Sigmoid colon (tissue), 7 donors: ENCODE data around the gene STPG1. TPM values are rescaled to one million over a fixed set of nuclear protein-coding genes. Genes with fewer than 3 reads are reported as not detected.
A peak's percentile ranks its signal among the peaks of the same experiment; 100 is the strongest.

ENCODE experiments used
- DNase-seq: peaks from one replicate; pipeline ENCODE4 v3.0.0-alpha.2; 2019
- H3K27ac ChIP-seq, 4 donors: fragments of 200-600 bp; sonication (generic); one replicate each; pipeline ENCODE4 v1.5.1; 2016 to 2019; ENCODE audit warnings: mild to moderate bottlenecking in 1 of 4
- H3K27me3 ChIP-seq, 3 donors: fragments of 200-600 bp; sonication (generic); one replicate each; pipeline ENCODE4 v1.5.1; 2019; ENCODE audit warnings: mild to moderate bottlenecking in 1 of 3
- H3K36me3 ChIP-seq, 4 donors: fragments of 200-600 bp; sonication (generic); one replicate each; pipeline ENCODE4 v1.5.1; 2016 to 2019
- H3K4me1 ChIP-seq, 4 donors: fragments of 200-600 bp; sonication (generic); one replicate each; pipeline ENCODE4 v1.5.1; 2017 to 2019
- H3K4me3 ChIP-seq, 4 donors: fragments of 200-600 bp; sonication (generic); one replicate each; pipeline ENCODE4 v1.5.1; 2017 to 2019; ENCODE audit warnings: mild to moderate bottlenecking in 2 of 4, moderate library complexity in 1 of 4
- H3K9me3 ChIP-seq, 4 donors: fragments of 200-600 bp in 3 of 4; sonication (generic) in 3 of 4; one replicate each; pipeline versions ENCODE4 v1.5.1 to v1.6.1; 2013 to 2019
- CTCF ChIP-seq, 4 experiments: fragments of 450-650 bp in 3 of 4; fragments of 200-600 bp in 1 of 4; IDR thresholded peaks; one replicate each; pipeline ENCODE4 v1.5.1; 2016 to 2019; ENCODE audit warnings: antibody characterized with exemption in 4 of 4, mild to moderate bottlenecking in 3 of 4, moderate library complexity in 2 of 4
- EP300 ChIP-seq, 4 donors: sonication (generic); formaldehyde crosslinking; IDR thresholded peaks; one replicate each; pipeline ENCODE4 v1.6.1; 2017; ENCODE audit warnings: antibody characterized with exemption in 4 of 4
- POLR2A ChIP-seq, 2 donors: fragments of 450-650 bp; IDR thresholded peaks; one replicate each; pipeline ENCODE4 v1.6.1; 2016; ENCODE audit warnings: antibody characterized with exemption in 2 of 2, mild to moderate bottlenecking in 2 of 2, moderate library complexity in 2 of 2
- POLR2AphosphoS5 ChIP-seq, 4 donors: sonication (generic); formaldehyde crosslinking; IDR thresholded peaks; one replicate each; pipeline ENCODE4 v1.6.1; 2017; ENCODE audit warnings: antibody characterized with exemption in 4 of 4
- WGBS, 2 donors: extraction: QIAGEN DNeasy Blood & Tissue Kit; methylation state at CpG; one replicate each; pipeline ENCODE4 v1.1.7; 2013; 5-methylcytosine and 5-hydroxymethylcytosine counted together
- intact Hi-C: fragments of 100-400 bp; cut with DNase I; formaldehyde crosslinking; loops from one replicate; pipeline ENCODE4 v1.15.1; 2023
- polyA plus RNA-seq, 3 donors: library from polyadenylated mRNA; stranded (reverse); fragments of 200-250 nt; gene quantifications; one replicate each; pipeline ENCODE4 v1.2.3, GENCODE V29; 2013
- total RNA-seq, 4 donors: library from RNA; depleted of rRNA; stranded (reverse); fragments of >200 nt; gene quantifications; one replicate each; pipeline ENCODE4 v1.1.0, GENCODE V29; 2016
- donor health status: healthy with polysubstance abuse.
- donor health status: Bipolar disorder and iron deficiency.
- donor health status: healthy.

Gene STPG1
- total and polyA plus RNA-seq, 7 donors: 2.3 to 12.7 (median 4.6) TPM

- intact Hi-C loops: no loop called here
- no peak overlapping the region for H3K27ac ChIP-seq
- no peaks in the 10 kb centered on the region for H3K9me3 ChIP-seq
- no peaks in the 10 kb centered on the region for H3K4me1 ChIP-seq
- no peak for DNase-seq
- no peaks in the 10 kb centered on the region for H3K27me3 ChIP-seq
- H3K4me3 ChIP-seq: no peak overlapping the region
- WGBS, 2 donors: 79 to 86% methylated on average over 5 of the region's 5 CpGs
- TF ChIP-seq CTCF (IDR thresholded peaks at IDR 0.05): no peak
- H3K36me3 ChIP-seq: peaks cover 0 to 40% (median 8%) of the 10 kb centered on the region in 4 donors
Observed at GRCh38 chr1:24424207-24424606, 10.6 kb upstream of the STPG1 start.

GRCh38 chr1:24421502-24421901 lies 7.9 kb upstream of the STPG1 start:
- no peak for TF ChIP-seq CTCF (IDR thresholded peaks at IDR 0.05)
- TF ChIP-seq POLR2A (IDR thresholded peaks at IDR 0.05): no peak
- TF ChIP-seq POLR2AphosphoS5 (IDR thresholded peaks at IDR 0.05): no peak
- TF ChIP-seq EP300 (IDR thresholded peaks at IDR 0.05): no peak
- intact Hi-C loops: no loop called here
- H3K4me3 ChIP-seq: no peak overlapping the region
- peaks cover 0 to 26% (median 16%) of the 10 kb centered on the region in 4 donors for H3K4me1 ChIP-seq
- H3K36me3 ChIP-seq: peaks cover 0 to 40% (median 9%) of the 10 kb centered on the region in 4 donors
- 91 to 92% methylated on average over 2 of the region's 2 CpGs for WGBS, 2 donors
- no peaks in the 10 kb centered on the region for H3K9me3 ChIP-seq
- no peaks in the 10 kb centered on the region for H3K27me3 ChIP-seq
- no peak overlapping the region for H3K27ac ChIP-seq
- DNase-seq: no peak

- H3K36me3 ChIP-seq: peaks cover 0 to 40% (median 9%) of the 10 kb centered on the region in 4 donors
- TF ChIP-seq CTCF (IDR thresholded peaks at IDR 0.05): no peak
- H3K4me1 ChIP-seq: peaks cover 0 to 32% (median 18%) of the 10 kb centered on the region in 4 donors
- H3K27ac ChIP-seq: no peak overlapping the region
- no peaks in the 10 kb centered on the region for H3K9me3 ChIP-seq
- intact Hi-C loops: no loop called here
- 81 to 88% methylated on average over 4 of the region's 4 CpGs for WGBS, 2 donors
- no peak for DNase-seq
- H3K27me3 ChIP-seq: no peaks in the 10 kb centered on the region
- H3K4me3 ChIP-seq: no peak overlapping the region
Observed at GRCh38 chr1:24420547-24420946, 7.0 kb upstream of the STPG1 start.

GRCh38 chr1:24418898-24419628 lies 5.5 kb upstream of the STPG1 start:
- intact Hi-C loops: loop anchor here (5.0 kb wide), 2 partner anchors 83 to 223 kb away; partner anchors contain the start of genes RCAN3 and SRRM1
- no peaks in the 10 kb centered on the region for H3K27me3 ChIP-seq
- H3K9me3 ChIP-seq: no peaks in the 10 kb centered on the region
- peak overlapping the region in 1 of 4 donors; percentile 82 for H3K27ac ChIP-seq
- WGBS, 2 donors: 34 to 54% methylated on average over 14 of the region's 14 CpGs
- no peak for TF ChIP-seq CTCF (IDR thresholded peaks at IDR 0.05)
- TF ChIP-seq POLR2AphosphoS5 (IDR thresholded peaks at IDR 0.05): no peak
- TF ChIP-seq EP300 (IDR thresholded peaks at IDR 0.05): no peak
- TF ChIP-seq POLR2A (IDR thresholded peaks at IDR 0.05): no peak
- H3K4me1 ChIP-seq: peaks cover 0 to 38% (median 22%) of the 10 kb centered on the region in 4 donors
- H3K36me3 ChIP-seq: peaks cover 0 to 37% (median 9%) of the 10 kb centered on the region in 4 donors
- DNase-seq: no peak
- no peak overlapping the region for H3K4me3 ChIP-seq
